ENCODE data around the gene LST1.

GRCh38 chr6:31544676-31545075 lies 41.4 kb upstream of the LST1 start:
- TF ChIP-seq CTCF (conservative IDR thresholded peaks at IDR 0.05; ENCODE audit: low read depth, low read length): no peak
- TF ChIP-seq EZH2 (IDR thresholded peaks at IDR 0.05; ENCODE audit: borderline replicate concordance, low read depth, low read length, poor library complexity, severe bottlenecking): no peak

All from A673 (cell line).